Right renal pelvis (tissue), 4 donors: ENCODE measurements around the gene ANXA8L1. TPM values are rescaled to one million over a fixed set of nuclear protein-coding genes. Genes with fewer than 3 reads are reported as not detected.
"Not testable (repeated sequence)": the region's sequence is repeated elsewhere in the genome, so short reads cannot be mapped to it uniquely, and the experiment has no call there.

Experiments
- DNase-seq, 4 donors: peaks; one replicate each; pipeline ENCODE4 v3.0.0-alpha.2; 2013; ENCODE audit warnings: low read depth in 4 of 4, low spot score in 3 of 4, missing footprints in 1 of 4
- polyA plus RNA-seq, 4 donors: library from polyadenylated mRNA; unstranded; fragments of 120-200 nt; gene quantifications; one replicate each; pipeline ENCODE4 v1.2.1, GENCODE V29; 2013; ENCODE audit not compliant: insufficient read length in 4 of 4

ANXA8L1 gene, protein sequence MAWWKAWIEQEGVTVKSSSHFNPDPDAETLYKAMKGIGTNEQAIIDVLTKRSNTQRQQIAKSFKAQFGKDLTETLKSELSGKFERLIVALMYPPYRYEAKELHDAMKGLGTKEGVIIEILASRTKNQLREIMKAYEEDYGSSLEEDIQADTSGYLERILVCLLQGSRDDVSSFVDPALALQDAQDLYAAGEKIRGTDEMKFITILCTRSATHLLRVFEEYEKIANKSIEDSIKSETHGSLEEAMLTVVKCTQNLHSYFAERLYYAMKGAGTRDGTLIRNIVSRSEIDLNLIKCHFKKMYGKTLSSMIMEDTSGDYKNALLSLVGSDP
- under 1 TPM in 3 of 4 donors, not detected in 1; 0.19 to 0.51 (median 0.42) TPM for polyA plus RNA-seq

DNA sequence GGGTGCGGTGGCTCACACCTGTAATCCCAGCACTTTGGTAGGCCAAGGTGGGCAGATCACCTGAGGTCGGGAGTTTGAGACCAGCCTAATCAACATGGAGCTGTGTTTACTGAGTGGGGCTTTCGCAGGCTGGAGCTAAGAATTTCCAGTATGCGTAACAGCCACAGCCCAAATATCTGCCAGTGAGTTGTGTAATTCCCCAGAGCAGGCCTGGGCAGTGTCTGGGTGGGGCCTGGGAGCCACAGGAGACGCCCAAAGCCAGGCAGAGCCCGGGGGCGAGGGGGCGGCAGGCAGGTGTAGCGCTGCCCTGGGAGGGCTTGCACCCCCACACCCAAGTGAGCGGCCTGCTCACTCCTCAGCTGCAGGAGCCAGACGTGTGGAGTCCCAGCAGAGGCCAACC is at the start of gene ANXA8L1:
TSS of gene ANXA8L1 (plus strand) at position 371 of the 400 bp plus-strand sequence. CDS start 76 bp downstream, outside the sequence.
- DNase-seq: not testable (repeated sequence)

DNA sequence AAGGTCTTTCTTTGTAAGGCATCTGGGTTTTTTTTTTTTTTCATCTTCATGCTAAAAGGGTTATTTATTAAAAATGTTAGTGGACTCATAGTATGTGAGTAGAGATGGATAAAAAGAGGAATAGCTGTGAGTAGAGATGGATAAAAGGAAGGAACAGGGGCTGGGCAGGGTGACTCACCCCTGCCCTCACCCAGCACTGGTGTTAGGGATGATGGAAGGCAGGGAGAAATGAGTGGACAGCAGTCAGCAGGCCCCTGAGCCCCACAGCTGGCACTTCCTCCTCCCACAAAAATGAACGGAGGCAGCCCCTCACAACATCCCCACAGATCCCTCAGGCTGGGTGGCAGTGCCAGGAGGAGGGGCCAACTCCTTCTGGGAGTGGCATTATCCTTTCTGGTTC is 49.5 kb upstream of the ANXA8L1 start:
- no peak for DNase-seq

GRCh38 chr10:46326971-46327370 is 48.6 kb upstream of the ANXA8L1 start:
- no peak for DNase-seq

GRCh38 chr10:46327685-46328084 is 47.9 kb upstream of the ANXA8L1 start:
- no peak for DNase-seq

- no peak for DNase-seq
Observed at GRCh38 chr10:46328853-46329689, 46.5 kb upstream of the ANXA8L1 start.

DNA sequence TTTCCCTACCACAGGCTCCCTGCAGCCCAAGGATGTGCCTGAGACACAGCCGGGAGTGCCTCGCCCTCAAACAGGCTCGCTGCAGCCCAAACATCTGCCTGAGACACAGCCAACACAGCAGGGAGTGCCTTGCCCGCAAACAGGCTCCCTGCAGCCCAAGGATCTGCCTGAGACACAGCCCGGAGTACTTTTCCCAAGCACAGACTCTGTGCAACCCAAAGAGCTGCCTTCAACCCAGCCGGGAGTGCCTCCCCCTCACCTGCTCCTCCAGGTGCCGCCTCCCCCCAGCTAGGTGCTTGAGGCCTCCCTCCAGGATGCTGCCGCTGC is 45.9 kb upstream of the ANXA8L1 start:
- DNase-seq: no peak

- DNase-seq: no peak
Observed at GRCh38 chr10:46330894-46331293, 44.7 kb upstream of the ANXA8L1 start.

GRCh38 chr10:46365484-46365883 is 10.1 kb upstream of the ANXA8L1 start:
- DNase-seq: not testable (repeated sequence)

DNA sequence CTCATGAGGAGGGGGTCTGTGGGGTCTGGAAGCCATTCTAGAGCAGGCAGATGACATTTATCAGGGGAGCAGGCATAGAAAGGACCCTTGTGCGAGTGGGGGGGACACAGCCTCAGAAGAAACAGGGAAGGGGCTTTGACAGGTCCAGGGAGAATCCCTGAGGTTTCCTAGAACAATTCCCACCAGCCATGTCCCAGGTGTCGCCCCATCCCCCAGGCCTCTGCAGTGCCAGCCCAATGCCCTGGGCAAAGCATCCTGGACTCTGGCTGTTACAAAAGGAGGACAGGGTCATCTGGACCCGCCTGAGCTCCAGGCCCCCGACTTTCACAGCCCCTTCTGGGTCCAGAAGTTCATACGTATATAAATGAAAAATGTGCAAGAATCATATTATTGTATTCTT is 8.4 kb upstream of the ANXA8L1 start:
- DNase-seq: not testable (repeated sequence)

GRCh38 chr10:46367666-46368240 is 7.8 kb upstream of the ANXA8L1 start:
- DNase-seq: not testable (repeated sequence)

- DNase-seq: not testable (repeated sequence)
Observed at GRCh38 chr10:46368956-46369355, 6.6 kb upstream of the ANXA8L1 start.

GRCh38 chr10:46374410-46374809 is 1.2 kb upstream of the ANXA8L1 start:
- not testable (repeated sequence) for DNase-seq

GRCh38 chr10:46377022-46377421 is 1.4 kb downstream of the ANXA8L1 start:
- not testable (repeated sequence) for DNase-seq

- not testable (repeated sequence) for DNase-seq
Observed at GRCh38 chr10:46377651-46378050, 2.1 kb downstream of the ANXA8L1 start.

GRCh38 chr10:46378108-46378507 is 2.5 kb downstream of the ANXA8L1 start:
- not testable (repeated sequence) for DNase-seq

GRCh38 chr10:46379233-46379848 is 3.8 kb downstream of the ANXA8L1 start:
- DNase-seq: not testable (repeated sequence)

DNA sequence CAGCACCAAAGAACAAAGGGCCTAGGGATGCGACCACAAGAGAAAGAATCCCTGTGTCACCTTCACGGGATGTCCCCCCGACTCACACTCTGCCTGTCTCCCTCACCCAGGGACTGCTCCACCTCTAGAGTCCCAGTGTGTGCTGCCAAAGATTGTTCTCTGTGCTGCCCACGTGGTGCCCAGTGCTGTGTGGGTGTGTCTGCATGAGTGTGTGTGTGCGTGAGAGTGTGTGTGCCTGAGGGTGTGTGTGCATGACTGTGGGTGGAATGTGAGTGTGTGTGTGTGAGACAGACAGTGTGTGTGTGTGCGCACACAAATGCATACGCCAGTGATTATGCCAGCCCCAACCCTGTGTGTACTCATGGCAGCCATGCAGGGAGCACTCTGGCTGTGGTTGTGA is 10.3 kb downstream of the ANXA8L1 start:
- not testable (repeated sequence) for DNase-seq

DNA sequence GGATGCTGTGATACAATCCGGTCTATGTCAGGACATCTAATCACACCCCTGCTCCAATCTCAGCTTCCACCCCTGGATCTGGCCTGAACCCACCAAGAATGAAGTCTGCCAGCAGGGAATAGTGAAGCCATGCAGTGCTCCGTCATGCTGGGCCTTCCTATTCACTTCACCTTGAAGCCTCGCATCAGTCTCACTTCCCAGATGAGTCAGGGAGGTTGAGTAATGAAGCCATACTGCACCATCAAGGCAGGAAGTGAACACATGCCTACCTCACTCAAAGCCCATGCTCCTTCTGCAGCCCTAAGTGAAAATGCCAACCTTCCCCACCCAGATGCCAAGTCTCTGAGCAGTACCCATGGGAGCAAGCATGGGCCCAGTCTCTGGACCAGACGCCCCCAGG is 11.1 kb downstream of the ANXA8L1 start:
- DNase-seq: not testable (repeated sequence)

- DNase-seq: not testable (repeated sequence)
Observed at GRCh38 chr10:46387309-46387902, 11.8 kb downstream of the ANXA8L1 start.

GRCh38 chr10:46391422-46391821 is 15.8 kb downstream of the ANXA8L1 start:
- DNase-seq: not testable (repeated sequence)
